ENCODE results near the gene TMEM38B. TPM values are rescaled to one million over a fixed set of nuclear protein-coding genes. Genes with fewer than 3 reads are reported as not detected.
A peak's percentile ranks its signal among the peaks of the same experiment; 100 is the strongest.

Gene TMEM38B
- polyA plus RNA-seq, 1 donor from 2014 or later = 38.5 TPM

GRCh38 chr9:105673850-105674387, 20.4 kb upstream of the TMEM38B start:
- H3K36me3 Mint-ChIP-seq = no peaks in the 10 kb centered on the region
- peak overlapping the region in 2 of 4 donors; percentile 18 to 79 for H3K4me3 Mint-ChIP-seq
- peaks cover 11 to 17% (median 16%) of the 10 kb centered on the region in 3 donors for H3K4me1 Mint-ChIP-seq
- peaks cover 2 to 6% (median 6%) of the 10 kb centered on the region in 3 donors for H3K9me3 Mint-ChIP-seq
- H3K27me3 Mint-ChIP-seq = peaks cover 4% of the 10 kb centered on the region
- no peak overlapping the region for H3K27ac Mint-ChIP-seq

DNA sequence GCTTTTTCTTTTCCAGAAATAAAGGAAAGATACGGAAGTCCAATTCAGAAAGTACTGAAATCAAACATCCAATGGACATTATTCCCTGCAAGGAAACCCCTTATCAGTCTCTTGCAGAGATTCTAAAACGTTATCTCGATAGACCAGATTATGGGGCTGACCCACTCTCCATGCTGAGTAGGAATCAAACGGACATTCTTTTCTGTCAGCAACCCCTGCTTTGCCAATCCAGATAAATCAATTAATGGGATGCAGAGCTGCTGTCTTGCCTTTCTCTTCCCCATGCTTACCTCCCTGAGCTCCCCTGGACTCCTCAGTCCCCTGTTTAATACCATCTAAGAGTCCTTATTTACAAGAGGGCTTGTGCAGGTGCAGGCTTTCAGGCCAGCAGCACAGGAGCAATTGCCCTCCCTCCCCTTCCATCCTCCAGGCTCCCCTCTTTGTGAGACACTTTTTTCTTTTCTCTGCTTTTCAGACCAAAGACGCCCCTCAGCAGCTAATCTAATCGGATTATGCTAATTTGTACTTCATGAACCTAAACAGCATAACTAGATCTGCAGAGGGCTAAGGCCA, 17.9 kb upstream of the TMEM38B start:
- no peak overlapping the region for H3K4me3 Mint-ChIP-seq
- no peak overlapping the region for H3K27ac Mint-ChIP-seq
- H3K9me3 Mint-ChIP-seq = peaks cover 0 to 6% (median 6%) of the 10 kb centered on the region in 3 donors

DNA sequence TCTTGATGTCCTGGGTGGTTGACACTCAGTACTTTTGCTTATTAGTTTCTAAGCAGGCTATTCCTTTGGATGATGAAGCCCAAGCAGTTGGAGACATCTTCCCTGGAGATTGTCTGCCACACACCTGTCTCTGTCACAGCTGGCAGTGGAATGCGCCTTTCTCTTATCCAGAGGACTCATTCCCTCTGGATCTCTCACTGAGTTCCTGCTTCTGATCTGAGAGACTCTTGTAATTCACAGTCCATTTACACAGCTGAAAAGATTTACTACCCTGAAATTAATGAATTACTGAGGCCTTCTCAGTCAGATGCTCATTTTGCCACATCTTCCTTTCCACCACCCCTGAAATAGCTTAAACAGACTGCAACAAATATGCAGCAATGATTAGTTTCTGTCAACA, 16.2 kb upstream of the TMEM38B start:
- H3K27ac Mint-ChIP-seq = no peak overlapping the region
- H3K27me3 Mint-ChIP-seq = peaks cover 3% of the 10 kb centered on the region
- peaks cover 7 to 9% (median 8%) of the 10 kb centered on the region in 3 donors for H3K4me1 Mint-ChIP-seq
- H3K36me3 Mint-ChIP-seq = peaks cover 2% of the 10 kb centered on the region
- H3K9me3 Mint-ChIP-seq = peaks cover 0 to 3% (median 2%) of the 10 kb centered on the region in 3 donors
- no peak overlapping the region for H3K4me3 Mint-ChIP-seq

More for the DNA sequence above, 17.9 kb upstream of the TMEM38B start:
- H3K36me3 Mint-ChIP-seq = no peaks in the 10 kb centered on the region
- H3K4me1 Mint-ChIP-seq = peaks cover 11 to 17% (median 16%) of the 10 kb centered on the region in 3 donors
- peaks cover 3% of the 10 kb centered on the region for H3K27me3 Mint-ChIP-seq

DNA sequence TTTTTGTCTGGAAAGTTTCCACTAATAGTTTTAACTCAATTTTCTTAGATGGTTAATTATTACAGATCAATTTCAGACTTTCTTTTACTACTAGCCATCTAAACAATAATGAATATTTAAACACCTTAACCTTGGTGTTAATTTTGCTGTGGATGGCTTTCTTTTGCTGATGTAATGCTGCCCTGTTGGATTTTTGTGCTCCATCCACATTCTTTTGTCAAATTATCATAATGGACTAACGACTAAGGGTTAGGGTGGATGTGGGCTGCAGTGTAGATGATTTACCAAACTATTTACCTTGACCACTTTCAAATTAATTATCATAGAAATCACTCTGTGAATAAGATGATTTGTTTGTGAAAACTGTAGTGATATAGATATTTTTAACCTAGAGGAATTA, 15.6 kb upstream of the TMEM38B start:
- no peaks in the 10 kb centered on the region for H3K9me3 Mint-ChIP-seq
- no peak overlapping the region for H3K4me3 Mint-ChIP-seq
- H3K36me3 Mint-ChIP-seq = peaks cover 2% of the 10 kb centered on the region
- H3K27me3 Mint-ChIP-seq = peaks cover 3% of the 10 kb centered on the region
- H3K27ac Mint-ChIP-seq = no peak overlapping the region
- peaks cover 2 to 5% (median 4%) of the 10 kb centered on the region in 3 donors for H3K4me1 Mint-ChIP-seq

- H3K4me3 Mint-ChIP-seq = no peak overlapping the region
- H3K27me3 Mint-ChIP-seq = peaks cover 3% of the 10 kb centered on the region
- H3K27ac Mint-ChIP-seq = no peak overlapping the region
- no peaks in the 10 kb centered on the region for H3K9me3 Mint-ChIP-seq
- peaks cover 2% of the 10 kb centered on the region for H3K36me3 Mint-ChIP-seq
- H3K4me1 Mint-ChIP-seq = no peaks in the 10 kb centered on the region
Observed at GRCh38 chr9:105679257-105680022, 14.9 kb upstream of the TMEM38B start.

DNA sequence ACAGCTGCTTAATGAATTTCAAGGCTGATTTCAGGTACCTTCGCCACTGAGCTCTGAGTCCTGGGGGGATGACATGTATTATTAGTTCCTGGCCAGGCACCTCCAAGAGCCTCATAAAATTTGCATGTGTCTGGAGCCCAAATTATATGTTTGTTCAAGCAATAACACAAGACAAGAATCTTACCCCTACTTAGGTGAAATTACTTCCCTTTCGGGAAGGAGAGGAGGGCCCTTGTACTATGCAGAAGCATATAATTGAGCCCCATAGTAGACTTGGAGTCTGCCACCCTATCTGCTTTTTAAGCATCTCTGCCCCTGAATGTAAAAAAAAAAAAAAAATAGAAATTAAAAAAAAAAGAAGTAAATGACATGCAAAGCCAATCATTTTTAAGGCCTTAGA, 13.0 kb upstream of the TMEM38B start:
- Mint-ChIP-seq H3K9me3 (no peaks in the 10 kb centered on the region), H3K36me3 (peaks cover 2% of the 10 kb centered on the region), H3K4me1 (no peaks in the 10 kb centered on the region), H3K4me3 (no peak overlapping the region), H3K27ac (no peak overlapping the region), H3K27me3 (peaks cover 3% of the 10 kb centered on the region)

- Mint-ChIP-seq H3K9me3 (no peaks in the 10 kb centered on the region), H3K4me1 (no peaks in the 10 kb centered on the region), H3K36me3 (peaks cover 2% of the 10 kb centered on the region), H3K4me3 (no peak overlapping the region), H3K27ac (no peak overlapping the region), H3K27me3 (peaks cover 3% of the 10 kb centered on the region)
Observed at GRCh38 chr9:105681724-105682123, 12.6 kb upstream of the TMEM38B start.

- no peaks in the 10 kb centered on the region for H3K4me1 Mint-ChIP-seq
- no peaks in the 10 kb centered on the region for H3K9me3 Mint-ChIP-seq
- peaks cover 8% of the 10 kb centered on the region for H3K27me3 Mint-ChIP-seq
- no peak overlapping the region for H3K4me3 Mint-ChIP-seq
- H3K27ac Mint-ChIP-seq = no peak overlapping the region
- H3K36me3 Mint-ChIP-seq = peaks cover 4% of the 10 kb centered on the region
Observed at GRCh38 chr9:105683688-105684275, 10.6 kb upstream of the TMEM38B start.

DNA sequence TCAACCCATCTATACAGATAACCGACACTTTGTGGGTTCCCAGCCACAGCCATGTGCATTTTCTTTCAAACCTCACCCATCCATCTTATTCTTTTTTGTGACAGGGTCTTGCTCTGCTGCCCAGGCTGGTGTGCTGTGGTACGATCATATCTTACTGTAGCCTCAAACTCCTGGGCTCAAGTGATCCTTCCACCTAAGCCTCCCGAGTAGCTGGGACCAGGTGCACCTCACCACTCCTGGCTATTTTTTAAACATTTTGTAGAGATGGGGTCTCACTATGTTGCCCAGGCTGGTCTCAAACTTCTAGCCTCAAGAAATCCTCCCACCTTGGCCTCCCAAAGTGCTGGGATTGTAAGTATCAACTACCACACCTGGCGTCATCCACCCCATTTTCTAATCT, 7.4 kb upstream of the TMEM38B start:
- no peak overlapping the region for H3K4me3 Mint-ChIP-seq
- no peaks in the 10 kb centered on the region for H3K4me1 Mint-ChIP-seq
- peaks cover 4% of the 10 kb centered on the region for H3K36me3 Mint-ChIP-seq
- no peak overlapping the region for H3K27ac Mint-ChIP-seq
- H3K27me3 Mint-ChIP-seq = peaks cover 10% of the 10 kb centered on the region
- no peaks in the 10 kb centered on the region for H3K9me3 Mint-ChIP-seq

GRCh38 chr9:105690742-105691141, 3.6 kb upstream of the TMEM38B start:
- Mint-ChIP-seq H3K9me3 (no peaks in the 10 kb centered on the region), H3K4me3 (no peak overlapping the region), H3K4me1 (peaks cover 9 to 13% (median 11%) of the 10 kb centered on the region in 3 donors), H3K27me3 (peaks cover 17% of the 10 kb centered on the region), H3K27ac (peak overlapping the region in 1 of 3 donors; percentile 3), H3K36me3 (peaks cover 2% of the 10 kb centered on the region)

DNA sequence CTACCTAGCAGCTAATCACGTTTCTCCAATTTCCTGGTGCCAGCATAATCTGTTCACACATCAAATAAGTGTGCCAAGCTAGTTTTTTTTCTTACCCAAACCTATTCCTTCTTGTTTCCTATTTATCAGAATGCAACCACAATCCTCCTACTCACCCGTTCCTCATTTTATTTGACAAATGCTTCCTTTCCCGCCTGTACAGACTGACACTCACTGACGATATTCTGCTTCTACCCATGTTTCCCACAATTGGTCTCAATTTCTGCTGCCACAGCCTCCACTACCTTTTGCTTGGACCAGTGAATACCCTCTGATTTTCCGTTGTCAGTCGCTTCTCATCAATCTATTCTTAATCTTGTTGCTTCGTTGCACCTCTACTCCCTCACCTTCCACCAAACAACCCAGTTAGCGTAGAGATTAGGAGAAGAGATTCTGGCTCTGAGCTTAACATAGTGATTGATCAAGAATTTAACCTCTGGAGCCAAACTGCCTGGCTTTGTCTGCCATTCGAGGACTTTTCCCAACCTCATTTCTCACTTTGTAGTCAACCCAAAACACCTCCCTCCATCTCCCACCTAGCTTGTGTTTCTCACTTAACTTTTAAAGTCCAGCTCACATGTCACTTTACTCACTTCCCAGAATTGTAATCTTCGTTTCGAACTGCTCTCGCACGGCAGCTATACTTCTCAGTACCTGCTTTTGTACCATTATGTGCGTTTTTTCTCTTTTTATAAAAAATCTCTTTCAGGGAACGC, 729 bp upstream of the TMEM38B start:
- H3K36me3 Mint-ChIP-seq = peaks cover 1% of the 10 kb centered on the region
- H3K27me3 Mint-ChIP-seq = peaks cover 12% of the 10 kb centered on the region
- H3K4me1 Mint-ChIP-seq = peaks cover 15 to 25% (median 18%) of the 10 kb centered on the region in 3 donors
- no peaks in the 10 kb centered on the region for H3K9me3 Mint-ChIP-seq
- H3K27ac Mint-ChIP-seq = peak overlapping the region; percentile 49 to 89 (median 83)
- H3K4me3 Mint-ChIP-seq = peak overlapping the region; percentile 86 to 94 (median 91)

DNA sequence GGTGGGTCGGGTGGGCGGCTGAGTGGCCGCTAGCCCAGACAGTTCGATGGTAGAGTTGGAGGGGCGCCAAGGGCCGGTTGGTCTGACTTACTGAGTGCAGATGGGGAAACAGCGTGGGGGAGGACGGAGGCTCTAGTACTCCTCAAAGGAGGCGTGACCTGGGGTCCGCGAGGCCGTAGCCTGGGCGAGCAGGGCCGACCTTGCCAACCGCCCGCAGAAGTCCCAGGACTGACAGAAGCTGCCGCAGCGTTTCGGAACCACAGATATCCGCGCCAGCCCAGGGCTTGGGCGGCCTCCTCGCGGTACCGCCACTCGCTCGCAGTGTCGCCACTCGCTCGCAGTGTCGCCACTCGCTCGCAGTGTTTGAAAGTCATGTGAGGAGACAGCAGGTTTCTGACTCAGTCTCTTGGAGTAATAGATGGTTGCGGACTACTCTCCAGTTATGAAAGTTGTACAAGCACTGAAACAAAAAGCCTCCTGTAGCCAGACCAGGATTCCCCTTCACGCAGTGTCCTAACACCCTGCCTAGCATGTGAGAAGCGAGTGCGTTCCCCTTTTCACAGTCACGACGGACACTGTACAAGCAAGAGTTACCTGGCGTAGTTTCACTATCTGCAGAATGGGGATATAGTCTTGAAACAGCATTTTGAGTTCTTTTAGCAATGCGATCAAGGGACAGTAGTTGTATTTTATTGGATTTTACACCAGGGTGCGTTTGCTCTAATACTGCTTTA, 674 bp downstream of the TMEM38B start:
- no peaks in the 10 kb centered on the region for H3K9me3 Mint-ChIP-seq
- H3K36me3 Mint-ChIP-seq = peaks cover 5% of the 10 kb centered on the region
- H3K27ac Mint-ChIP-seq = peak overlapping the region; percentile 49 to 96 (median 89)
- H3K4me3 Mint-ChIP-seq = peak overlapping the region; percentile 86 to 94 (median 93)
- peaks cover 7% of the 10 kb centered on the region for H3K27me3 Mint-ChIP-seq
- peaks cover 19 to 37% (median 28%) of the 10 kb centered on the region in 3 donors for H3K4me1 Mint-ChIP-seq

GRCh38 chr9:105696219-105696793, 2.0 kb downstream of the TMEM38B start:
- H3K4me3 Mint-ChIP-seq = no peak overlapping the region
- no peak overlapping the region for H3K27ac Mint-ChIP-seq
- peaks cover 27 to 49% (median 40%) of the 10 kb centered on the region in 3 donors for H3K4me1 Mint-ChIP-seq

DNA sequence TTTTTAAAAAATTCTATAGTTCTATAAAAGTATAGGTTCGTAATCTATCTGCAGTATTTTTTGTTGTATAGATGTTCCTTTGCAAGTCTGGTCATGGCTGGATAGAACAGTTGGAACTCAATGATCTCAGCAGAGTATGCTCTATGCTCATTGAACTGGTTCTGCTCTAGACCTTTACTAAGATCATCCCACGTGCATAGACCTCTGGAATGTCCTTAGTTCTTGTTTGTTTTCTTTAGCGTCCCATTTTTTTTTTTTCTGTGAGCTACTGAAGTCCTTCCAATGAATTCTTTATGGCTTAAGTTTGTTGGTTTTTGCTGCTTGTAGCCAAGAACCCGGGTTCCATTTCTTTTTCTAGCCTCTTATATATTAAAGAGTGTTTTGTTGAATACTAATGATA, 3.5 kb downstream of the TMEM38B start:
- Mint-ChIP-seq H3K27me3 (peaks cover 5% of the 10 kb centered on the region), H3K9me3 (no peaks in the 10 kb centered on the region), H3K27ac (no peak overlapping the region), H3K36me3 (peaks cover 5% of the 10 kb centered on the region), H3K4me3 (no peak overlapping the region), H3K4me1 (peaks cover 27 to 53% (median 45%) of the 10 kb centered on the region in 3 donors)

More at GRCh38 chr9:105696219-105696793, 2.0 kb downstream of the TMEM38B start:
- peaks cover 5% of the 10 kb centered on the region for H3K36me3 Mint-ChIP-seq
- H3K9me3 Mint-ChIP-seq = no peaks in the 10 kb centered on the region
- H3K27me3 Mint-ChIP-seq = peaks cover 7% of the 10 kb centered on the region
